ENCODE results near the gene DNM2. TPM values are rescaled to one million over a fixed set of nuclear protein-coding genes. Genes with fewer than 3 reads are reported as not detected.

Gene DNM2
- total RNA-seq, 4 donors from 2014 or later = 73.6 to 115 (median 93.7) TPM

GRCh38 chr19:10797541-10798256 lies 79.8 kb downstream of the DNM2 start:
- H3K4me3 ChIP-seq = no peak overlapping the region
- peaks cover 55 to 98% (median 89%) of the 10 kb centered on the region in 4 donors for H3K36me3 ChIP-seq
- H3K4me1 ChIP-seq = peaks cover 9 to 15% (median 9%) of the 10 kb centered on the region in 4 donors
- intact Hi-C loops (cut with DNase I) = no loop called here
- 83% methylated on average over 12 of the region's 19 CpGs for WGBS
- DNase-seq (ENCODE audit: extremely low spot score) = no peak
- H3K27me3 ChIP-seq = no peaks in the 10 kb centered on the region
- TF ChIP-seq EP300 (IDR thresholded peaks at IDR 0.05) (no peak), POLR2A (IDR thresholded peaks at IDR 0.05; ENCODE audit: low read depth) (no peak), CTCF (IDR thresholded peaks at IDR 0.05) (no peak), POLR2AphosphoS5 (IDR thresholded peaks at IDR 0.05) (no peak)
- H3K27ac ChIP-seq (replicated peaks in 1 of 4) = no peak overlapping the region
- no peaks in the 10 kb centered on the region for H3K9me3 ChIP-seq

GRCh38 chr19:10800488-10800887 lies 82.6 kb downstream of the DNM2 start:
- no peak for DNase-seq (ENCODE audit: extremely low spot score)
- WGBS = 38% methylated on average over 9 of the region's 9 CpGs
- Histone ChIP-seq H3K9me3 (no peaks in the 10 kb centered on the region), H3K27me3 (no peaks in the 10 kb centered on the region), H3K4me1 (peaks cover 9 to 15% (median 9%) of the 10 kb centered on the region in 4 donors), H3K36me3 (peaks cover 55 to 98% (median 89%) of the 10 kb centered on the region in 4 donors), H3K27ac (replicated peaks in 1 of 4) (peak overlapping the region in 2 of 4 donors; percentile 38 to 68), H3K4me3 (no peak overlapping the region)
- TF ChIP-seq EP300 (IDR thresholded peaks at IDR 0.05) (no peak), POLR2A (IDR thresholded peaks at IDR 0.05; ENCODE audit: low read depth) (no peak), CTCF (IDR thresholded peaks at IDR 0.05) (no peak), POLR2AphosphoS5 (IDR thresholded peaks at IDR 0.05) (no peak)
- intact Hi-C loops (cut with DNase I) = no loop called here

- DNase-seq (ENCODE audit: extremely low spot score) = no peak
- no peaks in the 10 kb centered on the region for H3K9me3 ChIP-seq
- TF ChIP-seq POLR2AphosphoS5 (IDR thresholded peaks at IDR 0.05) = no peak
- no peak for TF ChIP-seq POLR2A (IDR thresholded peaks at IDR 0.05; ENCODE audit: low read depth)
- no peak for TF ChIP-seq CTCF (IDR thresholded peaks at IDR 0.05)
- TF ChIP-seq EP300 (IDR thresholded peaks at IDR 0.05) = no peak
- H3K36me3 ChIP-seq = peaks cover 35 to 96% (median 87%) of the 10 kb centered on the region in 4 donors
- no peak overlapping the region for H3K4me3 ChIP-seq
- intact Hi-C loops (cut with DNase I) = no loop called here
- H3K27ac ChIP-seq (replicated peaks in 1 of 4) = no peak overlapping the region
- peaks cover 9 to 15% (median 9%) of the 10 kb centered on the region in 4 donors for H3K4me1 ChIP-seq
- H3K27me3 ChIP-seq = no peaks in the 10 kb centered on the region
- 100% methylated on average over 5 of the region's 5 CpGs for WGBS
Observed at GRCh38 chr19:10802479-10802878, 84.6 kb downstream of the DNM2 start.

GRCh38 chr19:10803252-10803651 lies 85.4 kb downstream of the DNM2 start:
- no peak overlapping the region for H3K4me3 ChIP-seq
- no peaks in the 10 kb centered on the region for H3K27me3 ChIP-seq
- H3K4me1 ChIP-seq = peaks cover 9 to 15% (median 9%) of the 10 kb centered on the region in 4 donors
- no peak for DNase-seq (ENCODE audit: extremely low spot score)
- H3K36me3 ChIP-seq = peaks cover 31 to 93% (median 86%) of the 10 kb centered on the region in 4 donors
- no peak overlapping the region for H3K27ac ChIP-seq (replicated peaks in 1 of 4)
- intact Hi-C loops (cut with DNase I) = no loop called here
- 97% methylated on average over 9 of the region's 9 CpGs for WGBS
- no peaks in the 10 kb centered on the region for H3K9me3 ChIP-seq
- TF ChIP-seq CTCF (IDR thresholded peaks at IDR 0.05) = no peak
- no peak for TF ChIP-seq POLR2A (IDR thresholded peaks at IDR 0.05; ENCODE audit: low read depth)
- TF ChIP-seq EP300 (IDR thresholded peaks at IDR 0.05) = no peak
- TF ChIP-seq POLR2AphosphoS5 (IDR thresholded peaks at IDR 0.05) = no peak
